RPMI7951 (cell line): Measurements from ENCODE around the gene VSNL1. TPM values are rescaled to one million over a fixed set of nuclear protein-coding genes. Genes with fewer than 3 reads are reported as not detected.

ENCODE experiments used
- total RNA-seq: library from RNA; depleted of rRNA; stranded (reverse); fragments of >200 nt; shearing (Covaris generic); gene quantifications from 2 replicates; pipeline ENCODE4 v1.2.3, GENCODE V29; 2014; rRNA removed

Gene VSNL1
- total RNA-seq, 1 experiment from 2014 or later, result not detected

Other genes starting within 250 kb of the VSNL1 start
- not detected in 2 replicates for gene RAD51AP2, start 22.3 kb upstream of the VSNL1 start, total RNA-seq
- gene SMC6, start 213.1 kb downstream of the VSNL1 start, total RNA-seq, result 23.9 and 28.5 TPM in 2 replicates
- 20.4 and 31.7 TPM in 2 replicates for gene GEN1, start 213.4 kb downstream of the VSNL1 start, total RNA-seq